Lung (tissue), 12 donors: ENCODE data around the gene EXOSC9. TPM values are rescaled to one million over a fixed set of nuclear protein-coding genes. Genes with fewer than 3 reads are reported as not detected.

ENCODE experiments used
- ATAC-seq: fragments of 200-7000 bp; cut with Tn5 transposase; one replicate; pipeline ENCODE4 v1.9.1; 2020; ENCODE audit warnings: moderate number of reproducible peaks; ENCODE audit not compliant: insufficient read depth, low FRiP score
- DNase-seq, 3 donors: peaks; one replicate each; pipeline ENCODE4 v3.0.0-alpha.2; 2013 to 2017
- H3K27ac ChIP-seq, 2 donors: one replicate each; pipeline ENCODE4 v1.5.1; 2013; ENCODE audit warnings: mild to moderate bottlenecking in 2 of 2, moderate library complexity in 2 of 2, control low read depth in 1 of 2, inconsistent platforms in 1 of 2, low read depth in 1 of 2, low read length in 1 of 2
- H3K27me3 ChIP-seq, 3 donors: one replicate each; pipeline ENCODE4 v1.5.1; 2013; ENCODE audit warnings: low read length in 2 of 3; ENCODE audit not compliant: control insufficient read depth in 3 of 3, insufficient read depth in 3 of 3
- H3K36me3 ChIP-seq, 4 donors: one replicate each; pipeline ENCODE4 v1.5.1; 2013; ENCODE audit warnings: low read length in 4 of 4, mild to moderate bottlenecking in 1 of 4, moderate library complexity in 1 of 4; ENCODE audit not compliant: control insufficient read depth in 4 of 4, insufficient read depth in 4 of 4
- H3K4me1 ChIP-seq, 5 donors: one replicate each; pipeline ENCODE4 v1.5.1; 2013; ENCODE audit warnings: low read length in 5 of 5, mild to moderate bottlenecking in 2 of 5, moderate library complexity in 1 of 5; ENCODE audit not compliant: control insufficient read depth in 5 of 5, insufficient read depth in 5 of 5
- H3K4me3 ChIP-seq: one replicate; pipeline ENCODE4 v1.5.1; 2013; ENCODE audit warnings: mild to moderate bottlenecking, control low read depth, moderate library complexity
- H3K9ac ChIP-seq, 2 donors: one replicate each; pipeline ENCODE4 v1.5.1; 2013; ENCODE audit warnings: low read length in 2 of 2, control low read depth in 1 of 2; ENCODE audit not compliant: insufficient read depth in 1 of 2
- H3K9me3 ChIP-seq, 4 donors: one replicate each; pipeline ENCODE4 v1.5.1; 2013; ENCODE audit warnings: low read length in 3 of 4, mild to moderate bottlenecking in 1 of 4, moderate library complexity in 1 of 4; ENCODE audit not compliant: control insufficient read depth in 4 of 4, insufficient read depth in 3 of 4
- WGBS, 2 donors: extraction: QIAGEN DNeasy Blood & Tissue Kit; methylation state at CpG; one replicate each; pipeline ENCODE4 v1.1.7; 2013; 5-methylcytosine and 5-hydroxymethylcytosine counted together
- polyA plus RNA-seq, 2 donors: library from polyadenylated mRNA; stranded (reverse); fragments of 200-250 nt; gene quantifications; one replicate each; pipeline ENCODE4 v1.2.1, GENCODE V29; 2013
- total RNA-seq, 2 donors: library from RNA; depleted of rRNA in 1 of 2; stranded (reverse); fragments of >200 nt in 1 of 2; gene quantifications; one replicate each; pipeline ENCODE4 v1.2.1, GENCODE V29; 2014 to 2021
- TF ChIP-seq, protein P1 (sequence below): IDR thresholded peaks from 2 replicates; pipeline ENCODE4 v1.5.1; 2012; ENCODE audit warnings: mild to moderate bottlenecking; ENCODE audit errors: control extremely low read depth, extremely low read depth
- donor health status: control.
- donor health status: control.
- donor health status: Bipolar disorder and iron deficiency.
- donor health status: healthy.
- donor health status: DM: yes; HTN: yes; CAD: no.

Gene EXOSC9
- total and polyA plus RNA-seq, 4 donors = 15.9 to 30.9 (median 25.3) TPM

DNA sequence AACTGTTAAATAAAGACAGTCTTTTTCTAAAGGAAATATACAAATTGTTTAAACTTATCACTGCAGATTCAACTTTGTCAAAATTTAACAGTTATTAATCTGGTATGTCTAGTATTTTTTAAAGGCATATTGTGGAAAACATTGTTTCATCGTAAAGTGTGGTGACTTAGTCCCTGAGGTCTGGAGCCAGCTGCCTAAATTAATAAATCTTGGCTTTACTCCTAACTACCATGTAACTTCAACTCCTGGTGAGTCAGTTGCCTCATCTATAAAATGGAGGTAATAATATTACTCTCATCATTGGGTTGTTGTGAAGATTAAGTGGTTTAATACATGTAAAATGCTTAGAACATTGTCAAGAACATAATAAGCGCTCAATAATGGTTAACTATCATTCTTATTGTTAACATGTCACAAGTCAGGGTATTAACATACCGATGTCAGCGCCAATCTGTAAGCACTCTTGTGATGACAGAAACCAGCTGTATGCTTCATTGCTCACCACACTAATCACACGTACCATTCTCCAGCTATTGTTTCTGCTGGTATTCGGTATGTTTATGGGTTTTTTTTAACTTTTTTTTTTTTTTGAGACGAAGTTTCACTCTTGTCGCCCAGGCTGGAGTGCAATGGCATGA lies 22.0 kb upstream of the EXOSC9 start:
- DNase-seq = peak; percentile 62 to 87 (median 78)
- Histone ChIP-seq H3K27me3 (peaks cover 0 to 4% (median 0%) of the 10 kb centered on the region in 3 donors), H3K4me3 (no peak overlapping the region), H3K9me3 (no peaks in the 10 kb centered on the region), H3K27ac (no peak overlapping the region), H3K9ac (no peak overlapping the region), H3K4me1 (peaks cover 0 to 5% (median 4%) of the 10 kb centered on the region in 5 donors), H3K36me3 (no peaks in the 10 kb centered on the region)
- no peak for ATAC-seq
- WGBS, 2 donors = 71 to 78% methylated on average over 8 of the region's 8 CpGs
- TF ChIP-seq, protein P1, sequence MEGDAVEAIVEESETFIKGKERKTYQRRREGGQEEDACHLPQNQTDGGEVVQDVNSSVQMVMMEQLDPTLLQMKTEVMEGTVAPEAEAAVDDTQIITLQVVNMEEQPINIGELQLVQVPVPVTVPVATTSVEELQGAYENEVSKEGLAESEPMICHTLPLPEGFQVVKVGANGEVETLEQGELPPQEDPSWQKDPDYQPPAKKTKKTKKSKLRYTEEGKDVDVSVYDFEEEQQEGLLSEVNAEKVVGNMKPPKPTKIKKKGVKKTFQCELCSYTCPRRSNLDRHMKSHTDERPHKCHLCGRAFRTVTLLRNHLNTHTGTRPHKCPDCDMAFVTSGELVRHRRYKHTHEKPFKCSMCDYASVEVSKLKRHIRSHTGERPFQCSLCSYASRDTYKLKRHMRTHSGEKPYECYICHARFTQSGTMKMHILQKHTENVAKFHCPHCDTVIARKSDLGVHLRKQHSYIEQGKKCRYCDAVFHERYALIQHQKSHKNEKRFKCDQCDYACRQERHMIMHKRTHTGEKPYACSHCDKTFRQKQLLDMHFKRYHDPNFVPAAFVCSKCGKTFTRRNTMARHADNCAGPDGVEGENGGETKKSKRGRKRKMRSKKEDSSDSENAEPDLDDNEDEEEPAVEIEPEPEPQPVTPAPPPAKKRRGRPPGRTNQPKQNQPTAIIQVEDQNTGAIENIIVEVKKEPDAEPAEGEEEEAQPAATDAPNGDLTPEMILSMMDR = no peak

DNA sequence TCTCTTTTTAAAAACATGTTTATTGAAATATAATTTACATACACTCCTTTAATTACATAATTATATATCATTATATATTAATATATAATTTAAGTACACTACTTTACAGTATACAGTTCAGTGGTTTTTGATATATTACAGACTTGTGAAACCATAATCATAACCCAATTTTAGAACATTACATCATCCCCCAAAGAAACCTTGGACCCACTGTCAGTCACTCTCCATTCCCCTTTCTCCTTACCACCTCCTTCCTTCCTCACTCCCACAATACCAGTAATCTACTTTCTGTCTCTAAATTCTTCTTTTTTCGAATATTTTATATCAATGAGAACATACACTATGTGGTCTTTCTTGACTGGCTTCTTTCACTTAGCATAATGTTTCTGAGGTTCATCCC lies 17.9 kb upstream of the EXOSC9 start:
- Histone ChIP-seq H3K27ac (no peak overlapping the region), H3K9me3 (peaks cover 0 to 4% (median 0%) of the 10 kb centered on the region in 4 donors), H3K4me1 (peaks cover 0 to 4% (median under 1%) of the 10 kb centered on the region in 5 donors), H3K9ac (no peak overlapping the region), H3K4me3 (no peak overlapping the region), H3K36me3 (no peaks in the 10 kb centered on the region), H3K27me3 (no peaks in the 10 kb centered on the region)
- 79 to 89% methylated on average over 1 of the region's 1 CpG for WGBS, 2 donors
- TF ChIP-seq, protein P1 = no peak
- no peak for ATAC-seq
- no peak for DNase-seq

DNA sequence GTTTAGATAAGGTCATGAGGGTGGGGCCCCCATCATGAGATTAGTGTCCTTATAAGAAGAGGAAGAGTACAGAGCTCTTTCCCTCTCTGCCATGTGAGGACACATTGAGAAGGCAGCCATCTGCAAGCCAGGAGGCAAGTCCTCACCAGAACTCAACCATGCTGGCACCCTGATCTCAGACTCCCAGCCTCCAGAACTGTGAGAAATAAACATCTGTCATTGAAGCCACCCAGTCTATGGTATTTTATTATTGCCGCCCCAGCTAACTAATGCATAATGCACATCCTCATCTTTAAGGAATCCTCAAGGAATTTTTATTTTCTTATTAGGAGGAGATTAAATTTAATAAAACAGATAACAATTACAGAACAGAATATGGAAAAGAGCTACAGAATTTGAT lies 16.7 kb upstream of the EXOSC9 start:
- TF ChIP-seq, protein P1 = no peak
- ATAC-seq (no peak), DNase-seq (no peak)
- WGBS, 2 donors = 43 to 47% methylated on average over 1 of the region's 1 CpG
- Histone ChIP-seq H3K36me3 (no peaks in the 10 kb centered on the region), H3K27ac (no peak overlapping the region), H3K27me3 (no peaks in the 10 kb centered on the region), H3K9ac (no peak overlapping the region), H3K4me3 (no peak overlapping the region), H3K4me1 (peaks cover 0 to 3% (median 0%) of the 10 kb centered on the region in 5 donors), H3K9me3 (peaks cover 0 to 4% (median 0%) of the 10 kb centered on the region in 4 donors)

DNA sequence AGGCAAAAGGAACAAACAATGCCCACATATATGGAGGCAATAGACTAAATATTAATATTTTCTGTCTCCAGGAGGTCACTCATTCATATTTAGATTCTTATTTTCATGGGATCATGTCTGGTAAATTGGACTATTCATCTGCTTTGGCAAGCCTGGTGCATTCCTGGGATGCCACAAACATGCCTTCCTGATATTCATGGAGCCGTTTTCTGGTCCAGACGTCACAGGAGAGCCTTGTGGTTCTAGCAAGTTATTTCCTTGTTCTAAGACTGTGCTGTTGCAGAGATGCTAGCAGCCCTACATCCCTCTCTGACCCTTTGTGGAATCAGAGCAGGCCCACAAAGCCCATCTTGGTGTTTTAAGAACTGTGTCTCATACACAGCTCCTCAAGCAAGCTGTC lies 16.1 kb upstream of the EXOSC9 start:
- Histone ChIP-seq H3K9ac (no peak overlapping the region), H3K4me1 (peaks cover 0 to 1% (median 0%) of the 10 kb centered on the region in 5 donors), H3K27ac (peak overlapping the region in 1 of 2 donors; percentile 57), H3K9me3 (peaks cover 0 to 4% (median 0%) of the 10 kb centered on the region in 4 donors), H3K27me3 (no peaks in the 10 kb centered on the region), H3K36me3 (no peaks in the 10 kb centered on the region), H3K4me3 (no peak overlapping the region)
- DNase-seq = no peak
- ATAC-seq = peak; percentile 41
- 37 to 67% methylated on average over 2 of the region's 2 CpGs for WGBS, 2 donors
- TF ChIP-seq, protein P1 = no peak
